NCI-H2081 treated with DMSO at 0.1 percent for 48 hours (cell line): ENCODE results near the gene HNRNPUL1.
A peak's percentile ranks its signal among the peaks of the same experiment; 100 is the strongest.
"Not testable (repeated sequence)": the region's sequence is repeated elsewhere in the genome, so short reads cannot be mapped to it uniquely, and the experiment has no call there.

Source experiments
- DNase-seq: peaks from one replicate; lab custom pipeline; 2025; lab: John Stamatoyannopoulos, UW

HNRNPUL1 gene

DNA sequence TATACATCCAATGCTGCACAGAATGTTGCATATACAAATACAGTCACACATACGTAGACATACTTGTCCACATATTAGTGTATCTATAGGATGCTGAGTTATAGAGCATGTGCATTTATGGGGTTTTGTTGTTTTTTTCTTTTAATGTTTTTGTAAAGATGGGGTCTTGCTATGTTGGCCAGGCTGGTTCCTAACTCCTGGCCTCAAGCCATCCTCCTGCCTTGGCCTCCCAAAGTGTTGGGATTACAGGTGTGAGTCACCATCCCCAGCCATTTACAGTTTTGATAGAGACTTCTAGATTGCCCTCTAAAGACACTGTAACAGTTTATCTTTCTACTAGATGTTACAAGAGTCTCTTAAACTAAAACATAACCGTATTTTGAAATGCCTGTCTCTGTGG is 14.3 kb downstream of the HNRNPUL1 start:
- DNase-seq: no peak

DNA sequence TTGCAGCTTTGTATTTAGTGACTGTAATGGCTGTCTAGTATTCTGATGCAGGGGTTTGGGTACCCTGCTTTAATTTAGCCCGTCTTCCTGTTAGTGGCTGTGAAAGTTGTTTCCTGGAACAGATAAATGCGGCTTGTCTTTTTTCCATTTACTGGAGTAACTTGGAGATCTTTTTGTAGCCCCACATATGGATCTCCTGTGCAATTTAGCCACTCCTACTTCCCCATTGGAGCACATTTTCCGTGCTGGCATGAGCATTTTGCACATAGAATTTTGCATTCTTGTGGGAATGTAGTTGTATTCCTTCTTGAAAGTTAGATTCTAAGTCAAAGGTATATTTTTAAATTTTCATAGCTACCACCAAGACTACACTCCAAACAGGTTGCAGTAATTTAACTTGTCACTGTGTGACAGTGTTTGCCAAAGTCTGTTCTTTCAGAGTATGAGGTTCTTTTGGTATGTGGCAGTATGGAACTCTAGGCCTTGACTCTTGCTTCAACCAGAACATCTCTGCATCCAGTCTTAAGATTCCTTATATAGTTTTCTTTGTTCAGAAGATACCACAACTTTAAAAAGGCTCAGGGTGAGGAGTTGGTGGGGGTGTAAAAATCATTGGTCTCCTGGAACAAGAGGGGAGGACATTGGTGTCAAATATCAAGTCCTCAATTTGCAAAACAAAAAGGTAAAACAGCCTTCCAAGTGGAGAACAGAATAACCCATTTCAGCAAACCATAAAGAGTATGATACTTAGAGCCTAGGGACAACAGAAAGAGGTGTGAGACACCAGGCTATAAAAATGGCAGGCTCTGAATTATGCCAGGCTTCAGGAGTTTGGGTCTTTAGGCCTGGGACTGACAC is 24.7 kb downstream of the HNRNPUL1 start:
- DNase-seq: no peak

DNA sequence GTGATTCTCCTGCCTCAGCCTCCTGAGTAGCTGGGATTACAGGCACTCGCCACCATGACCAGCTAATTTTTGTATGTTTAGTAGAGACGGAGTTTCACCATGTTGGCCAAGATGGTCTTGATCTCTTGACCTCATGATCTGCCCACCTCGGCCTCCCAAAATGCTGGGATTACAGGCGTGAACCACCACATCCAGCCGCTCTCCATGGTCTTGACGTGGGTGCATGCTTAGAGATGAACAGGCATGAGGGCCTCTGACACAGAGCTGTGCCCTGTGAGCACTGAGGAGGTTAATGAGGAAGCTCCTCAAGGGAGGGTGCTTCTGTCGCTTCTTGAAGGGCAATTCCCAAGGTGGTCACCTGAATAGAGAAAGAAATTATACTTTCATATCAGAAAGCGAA is 25.6 kb downstream of the HNRNPUL1 start:
- DNase-seq: not testable (repeated sequence)

DNA sequence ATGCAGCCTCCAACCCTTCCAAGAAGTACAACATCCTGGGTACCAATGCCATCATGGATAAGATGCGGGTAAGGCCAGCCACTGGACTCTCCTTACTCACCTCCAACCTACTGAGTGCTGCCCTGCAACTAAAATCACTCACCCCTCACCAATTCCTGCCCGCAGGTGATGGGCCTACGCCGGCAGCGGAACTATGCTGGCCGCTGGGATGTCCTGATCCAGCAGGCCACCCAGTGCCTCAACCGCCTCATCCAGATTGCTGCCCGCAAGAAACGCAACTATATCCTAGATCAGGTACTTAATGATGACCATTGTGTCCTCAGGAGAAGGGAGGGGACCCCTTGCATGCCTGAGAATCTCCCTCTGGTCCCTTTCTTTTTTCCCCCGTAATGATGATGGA is 30.2 kb downstream of the HNRNPUL1 start:
- no peak for DNase-seq

DNA sequence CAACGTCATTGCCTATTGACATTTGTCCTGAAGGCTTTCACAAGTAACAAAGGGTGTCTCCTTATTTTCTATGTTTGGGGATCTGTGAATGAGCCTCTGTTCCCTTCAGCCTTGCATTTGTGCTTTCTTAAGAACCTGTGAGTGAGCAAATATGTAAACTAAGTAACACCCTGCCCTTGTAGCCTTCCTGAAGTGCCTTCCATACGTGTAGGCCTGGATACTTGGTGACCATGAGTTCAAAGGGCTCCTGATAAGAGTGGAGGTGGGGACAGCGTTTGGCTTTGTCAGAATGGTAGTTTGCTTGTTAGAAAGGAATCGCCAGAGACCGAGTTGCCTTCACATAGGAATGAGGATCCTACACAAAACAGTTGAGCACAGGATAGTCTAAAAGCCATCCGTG is 31.3 kb downstream of the HNRNPUL1 start:
- no peak for DNase-seq

DNA sequence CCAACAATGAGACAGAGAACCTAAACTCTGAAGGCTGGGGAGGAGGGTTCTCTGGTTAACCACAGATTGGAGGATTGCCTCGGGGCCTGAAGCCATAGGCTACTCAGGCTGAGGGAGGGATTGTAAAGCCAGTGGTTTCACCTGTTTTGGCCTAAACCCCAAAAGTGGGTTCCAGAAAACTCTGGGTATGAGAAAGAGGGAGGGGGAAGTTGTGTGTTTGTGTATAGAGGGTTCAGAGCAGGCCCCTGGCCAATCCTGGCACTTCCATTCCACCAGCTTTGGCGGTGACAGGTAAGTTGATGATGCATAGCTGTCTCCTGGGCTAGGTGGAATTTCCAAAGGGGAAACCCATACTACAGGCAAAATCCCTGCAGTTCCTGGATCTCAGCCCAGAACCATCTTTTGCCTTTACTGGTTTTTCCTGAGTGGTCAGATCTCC is 32.3 kb downstream of the HNRNPUL1 start:
- DNase-seq: no peak

DNA sequence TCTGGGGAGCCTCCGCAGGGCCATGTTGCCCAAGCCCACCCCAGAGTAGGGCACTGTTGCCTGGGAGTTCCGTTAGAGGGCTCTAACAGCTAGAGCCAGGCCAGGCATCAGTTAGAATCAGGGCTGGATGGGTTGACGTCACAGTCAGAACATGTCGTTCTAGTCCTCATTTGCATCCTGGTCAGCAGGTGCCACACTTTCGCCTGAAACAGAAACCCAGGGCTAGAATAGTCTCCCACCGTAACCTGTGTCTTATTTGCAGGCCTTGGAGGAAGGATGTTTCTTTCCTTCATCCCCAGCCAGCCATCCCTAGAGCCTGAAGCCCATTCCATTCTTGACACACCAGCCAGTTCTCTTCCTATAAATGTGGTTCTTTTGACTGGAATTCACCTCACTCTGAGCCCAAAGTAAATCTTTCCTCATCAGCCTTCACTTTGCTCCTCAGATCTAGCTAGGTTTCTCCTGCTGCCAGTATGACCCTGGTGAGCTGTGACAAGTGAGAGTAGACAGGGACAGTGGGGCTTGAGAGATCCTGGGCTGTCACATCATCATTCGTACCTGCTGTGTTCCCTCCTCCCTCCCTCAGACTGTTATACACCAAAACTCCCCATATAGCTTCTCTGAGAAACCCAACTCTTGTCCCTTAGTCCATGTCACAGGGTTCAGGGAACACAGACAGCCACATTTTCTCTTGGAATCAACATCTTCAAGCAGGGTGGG is 33.6 kb downstream of the HNRNPUL1 start:
- DNase-seq: no peak

DNA sequence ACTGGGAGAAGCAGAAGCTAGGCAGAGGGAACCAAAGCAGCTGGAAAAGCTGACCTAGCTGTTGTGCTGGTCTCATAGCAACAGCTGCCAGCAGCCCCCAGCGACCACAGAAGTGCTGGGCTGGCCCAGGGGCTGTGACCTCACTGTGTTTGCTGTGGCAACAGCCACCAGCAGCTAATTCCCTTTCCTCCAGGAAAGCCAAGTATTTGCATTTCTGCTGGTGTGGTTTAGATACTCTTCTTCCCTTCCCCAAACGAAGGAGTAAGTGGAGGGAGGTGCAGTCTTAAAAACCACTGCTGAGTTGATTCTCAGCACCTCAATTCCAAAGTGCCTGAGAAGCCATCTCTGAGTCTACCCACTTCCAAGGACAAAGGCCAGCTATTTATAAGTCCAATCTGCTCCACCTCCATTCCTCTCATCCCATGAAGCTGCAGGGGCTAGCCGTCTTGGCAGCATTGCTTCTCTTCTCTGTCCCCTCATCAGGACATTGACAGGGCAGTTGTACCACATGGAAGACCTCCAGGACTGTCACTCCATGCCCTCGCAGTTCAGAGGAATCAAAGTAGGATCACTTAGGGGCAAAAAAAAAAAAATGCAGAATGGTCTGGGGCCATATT is 34.3 kb downstream of the HNRNPUL1 start:
- no peak for DNase-seq

DNA sequence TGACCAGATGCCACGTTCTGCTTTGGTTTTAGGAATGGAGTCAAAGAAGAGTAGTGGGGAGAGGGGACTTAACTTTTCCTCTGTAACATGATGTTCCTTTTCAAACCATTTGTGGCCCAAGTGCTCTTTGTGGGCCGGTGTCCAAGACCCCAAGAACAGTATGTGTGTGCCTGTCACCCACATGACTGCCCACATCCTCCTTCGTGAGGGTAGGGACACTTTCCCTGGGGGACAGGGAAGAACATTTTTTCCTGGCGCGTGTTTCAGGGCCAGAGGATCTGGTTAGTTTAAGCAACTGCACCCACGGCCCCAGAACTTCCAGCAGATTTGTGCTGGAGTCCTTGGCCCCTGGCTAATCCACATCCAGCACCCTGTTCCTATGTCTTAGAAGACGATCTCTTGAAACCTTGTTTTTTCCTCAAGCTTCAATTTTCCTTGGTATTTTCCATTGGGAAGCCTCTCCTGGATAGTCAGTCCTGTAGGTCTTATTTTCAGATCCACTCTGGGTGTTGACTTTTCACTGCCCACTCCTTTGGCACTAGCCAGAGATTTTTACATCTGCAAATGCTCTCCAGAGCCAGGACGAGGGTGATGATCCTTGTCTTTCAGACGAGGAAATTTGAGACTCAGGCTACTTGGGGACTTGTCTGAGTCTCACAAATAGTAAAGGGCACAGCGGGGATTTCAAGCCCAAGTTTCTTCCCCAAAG is 35.0 kb downstream of the HNRNPUL1 start:
- DNase-seq: no peak

DNA sequence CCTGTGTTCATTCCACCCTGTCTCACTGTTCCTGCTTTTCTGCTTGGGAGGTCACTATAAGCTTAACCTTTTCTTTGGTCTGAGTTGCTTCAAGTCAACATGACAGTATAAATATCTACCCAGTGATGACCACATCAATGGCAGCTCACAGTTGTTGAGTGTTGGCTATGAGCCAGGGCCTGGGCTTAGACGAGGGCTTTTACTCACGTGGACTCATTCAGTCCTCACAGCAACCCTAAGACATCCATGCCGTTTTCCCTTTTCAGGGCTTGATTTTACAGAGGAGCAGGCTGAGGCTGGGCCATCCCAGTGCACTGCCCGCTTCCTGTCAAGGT is 35.5 kb downstream of the HNRNPUL1 start:
- DNase-seq: no peak

DNA sequence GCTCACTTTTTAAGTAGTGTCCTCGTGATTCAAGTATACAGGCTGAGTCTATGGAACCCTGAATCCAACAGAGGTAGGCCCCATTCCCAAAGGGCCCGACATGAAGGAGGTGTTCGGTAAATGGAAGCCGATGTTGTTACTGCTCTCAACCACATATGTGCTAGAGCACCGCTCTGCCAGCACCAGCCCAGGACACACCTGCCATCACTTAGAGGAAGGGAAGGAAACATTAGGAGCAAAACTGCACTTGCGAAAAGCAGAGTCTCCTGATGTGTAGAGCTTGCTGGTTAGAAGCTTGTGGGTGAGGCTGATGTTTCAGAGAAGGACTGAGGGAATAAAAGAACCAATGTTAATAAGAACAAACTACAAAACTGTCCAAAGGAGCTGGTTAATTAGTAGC is 36.4 kb downstream of the HNRNPUL1 start:
- DNase-seq: no peak

DNA sequence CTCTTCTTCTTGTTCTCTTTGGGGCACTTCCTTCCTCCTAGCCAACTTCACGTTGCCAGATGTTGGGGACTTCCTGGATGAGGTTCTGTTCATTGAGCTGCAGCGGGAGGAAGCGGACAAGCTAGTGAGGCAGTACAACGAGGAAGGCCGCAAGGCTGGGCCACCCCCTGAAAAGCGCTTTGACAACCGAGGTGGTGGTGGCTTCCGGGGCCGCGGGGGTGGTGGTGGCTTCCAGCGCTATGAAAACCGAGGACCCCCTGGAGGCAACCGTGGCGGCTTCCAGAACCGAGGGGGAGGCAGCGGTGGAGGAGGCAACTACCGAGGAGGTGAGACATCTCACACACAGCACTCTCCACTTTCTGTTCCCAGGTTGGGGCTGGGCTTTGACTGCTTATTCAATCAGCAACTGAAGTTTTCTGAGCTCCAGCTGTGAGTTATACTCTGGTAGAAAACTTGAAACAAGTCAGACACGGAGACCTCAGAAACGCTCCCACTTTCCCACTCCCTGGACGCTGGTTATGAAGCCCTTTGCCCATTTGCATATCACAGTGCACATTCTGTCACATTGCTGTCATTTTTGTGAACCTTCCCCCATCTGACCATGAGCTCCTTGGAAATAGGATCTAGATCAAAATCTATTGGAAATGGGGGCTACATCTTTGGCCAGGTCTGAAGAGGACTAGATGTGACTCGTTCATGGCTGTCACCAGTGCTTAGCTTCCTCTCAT is 38.6 kb downstream of the HNRNPUL1 start:
- DNase-seq: no peak

DNA sequence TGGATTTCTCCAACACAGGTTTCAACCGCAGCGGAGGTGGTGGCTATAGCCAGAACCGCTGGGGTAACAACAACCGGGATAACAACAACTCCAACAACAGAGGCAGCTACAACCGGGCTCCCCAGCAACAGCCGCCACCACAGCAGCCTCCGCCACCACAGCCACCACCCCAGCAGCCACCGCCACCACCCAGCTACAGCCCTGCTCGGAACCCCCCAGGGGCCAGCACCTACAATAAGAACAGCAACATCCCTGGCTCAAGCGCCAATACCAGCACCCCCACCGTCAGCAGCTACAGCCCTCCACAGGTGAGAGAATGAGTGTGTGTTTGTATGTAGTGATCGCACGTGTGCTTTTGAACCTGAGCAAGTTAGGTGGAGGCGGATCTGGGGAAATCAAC is 39.8 kb downstream of the HNRNPUL1 start:
- no peak for DNase-seq

DNA sequence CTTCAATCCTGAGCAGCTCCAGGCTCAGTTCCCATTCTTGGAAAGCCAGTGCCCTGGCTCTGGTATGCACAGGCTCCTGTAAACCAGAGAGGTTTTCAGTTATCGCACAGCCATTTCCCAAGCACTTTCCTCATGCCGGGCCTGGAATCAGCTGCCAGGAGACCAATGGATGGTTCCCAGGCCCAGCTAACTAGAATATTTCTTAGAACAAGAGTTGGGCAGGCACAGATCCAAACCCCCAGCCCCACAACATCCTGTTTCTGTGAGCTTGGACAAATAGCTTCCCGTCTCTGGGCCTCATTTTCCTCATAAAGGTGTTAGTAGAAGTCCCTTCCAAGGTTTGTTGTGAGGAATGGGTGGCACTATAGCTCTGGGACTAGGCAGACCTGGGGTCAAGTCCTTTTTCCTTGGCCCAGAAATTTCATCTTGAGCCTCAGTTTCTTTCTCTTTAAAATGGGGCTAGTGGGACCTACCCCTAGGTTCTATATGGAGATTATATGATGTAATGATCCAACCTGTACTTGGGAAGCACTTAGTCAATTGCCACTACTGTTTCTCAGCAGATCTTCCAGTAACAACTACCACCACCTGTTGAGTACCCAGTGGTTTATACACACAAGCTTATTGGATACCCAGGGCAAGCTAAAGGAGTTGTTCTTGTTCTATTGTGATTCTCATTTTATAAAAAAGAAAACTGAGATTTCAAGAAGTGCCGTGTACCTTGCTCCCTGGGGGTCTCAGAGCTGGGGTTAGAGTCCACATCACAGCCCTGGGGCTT is 40.7 kb downstream of the HNRNPUL1 start:
- no peak for DNase-seq

DNA sequence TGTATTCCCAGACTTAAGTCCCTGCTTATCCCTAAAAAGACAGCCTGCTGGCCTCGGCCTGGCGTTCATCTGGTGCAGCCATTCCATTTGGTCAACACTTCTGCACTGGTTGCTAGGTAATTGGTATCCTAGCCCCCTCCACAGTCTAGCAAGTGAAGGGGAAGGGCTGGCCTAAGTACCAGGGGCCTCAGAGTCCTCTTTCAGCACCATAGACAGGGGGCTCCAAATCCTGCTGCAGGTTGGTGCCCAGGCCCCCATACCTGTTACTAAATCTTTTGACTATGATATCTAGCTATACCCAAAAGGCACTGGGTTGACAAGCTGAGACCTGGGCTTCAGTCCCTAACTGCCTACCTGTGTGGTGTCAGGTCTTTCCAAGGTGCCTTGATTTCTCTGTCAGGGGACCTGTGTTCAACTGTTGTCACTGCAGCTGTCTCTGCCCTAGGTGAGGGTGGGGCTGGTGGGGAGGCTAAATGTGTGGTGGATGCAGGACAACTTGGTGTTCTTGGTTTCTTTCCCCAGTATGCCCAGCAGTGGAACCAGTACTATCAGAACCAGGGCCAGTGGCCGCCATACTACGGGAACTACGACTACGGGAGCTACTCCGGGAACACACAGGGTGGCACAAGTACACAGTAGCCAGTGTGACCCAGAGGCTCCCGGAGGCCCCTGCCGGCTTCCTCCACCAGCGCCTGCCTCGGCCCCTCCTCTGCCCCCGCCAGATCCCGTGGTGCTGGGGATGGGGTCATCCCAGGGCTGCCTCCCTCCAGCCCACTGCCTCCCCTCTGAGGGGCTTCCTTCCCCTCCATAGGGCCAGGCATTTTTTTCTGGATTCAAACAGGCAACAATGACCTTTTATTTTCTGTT is 42.0 kb downstream of the HNRNPUL1 start:
- DNase-seq: no peak

DNA sequence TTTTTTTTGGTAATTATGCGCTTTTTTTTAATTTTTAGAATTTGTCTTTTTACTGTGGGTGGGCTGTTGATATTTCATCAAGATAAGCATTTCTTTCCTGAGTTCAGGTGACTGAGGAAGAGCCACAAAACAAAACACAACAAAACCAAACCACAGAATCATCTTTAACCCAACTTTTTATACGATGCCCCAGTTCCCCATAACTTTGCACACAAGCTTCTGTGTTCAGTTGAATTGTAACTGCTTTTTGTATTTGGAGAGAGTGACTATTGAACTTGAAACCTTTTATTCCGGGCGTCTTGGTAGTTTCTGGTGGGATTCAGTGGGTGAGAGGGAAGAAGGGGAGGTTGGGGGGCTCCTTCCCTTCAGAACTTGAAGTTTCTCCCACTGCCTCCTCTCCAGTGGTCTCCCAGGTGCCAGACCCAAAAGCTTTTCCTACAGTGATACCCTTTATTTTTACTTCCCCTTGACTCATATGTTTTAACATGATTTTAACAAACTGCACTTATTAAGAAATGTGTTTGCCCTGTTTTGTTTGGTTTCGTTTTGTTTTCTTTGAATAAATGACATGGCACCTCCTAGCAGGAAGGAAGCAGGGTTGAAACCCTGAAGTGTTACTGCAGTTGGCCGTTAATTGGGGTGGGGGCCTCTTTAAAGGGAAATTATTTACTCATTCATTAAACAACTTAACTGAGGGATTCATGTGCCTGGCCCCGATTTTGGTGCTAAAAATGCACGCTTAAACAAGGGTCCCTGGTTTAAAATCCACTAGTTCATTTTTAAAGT is 43.1 kb downstream of the HNRNPUL1 start:
- DNase-seq: no peak

DNA sequence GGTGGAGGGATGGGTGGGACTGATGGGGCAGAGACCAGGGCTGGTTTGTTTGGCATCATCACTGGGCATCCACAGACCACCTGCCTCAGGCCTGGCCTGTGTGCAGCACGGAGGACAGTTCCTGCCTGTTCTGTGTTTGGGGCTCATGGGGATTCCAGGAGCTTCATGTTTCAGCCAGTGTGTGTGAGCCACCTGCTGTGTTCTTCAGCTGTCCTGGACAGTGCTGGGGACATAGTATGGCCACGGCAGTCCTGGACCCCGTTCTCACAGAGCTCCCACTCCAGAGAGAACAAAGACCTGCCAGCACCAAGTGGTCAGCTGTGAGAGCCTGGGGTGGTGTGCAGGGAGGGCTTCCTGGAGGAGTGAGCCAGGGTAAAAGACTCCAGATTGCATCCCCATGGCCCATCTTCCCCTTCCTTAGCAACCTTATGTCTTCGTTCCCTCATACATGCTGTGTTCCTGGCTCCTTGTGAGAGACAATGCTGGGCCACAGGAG is 43.8 kb downstream of the HNRNPUL1 start:
- DNase-seq: no peak

DNA sequence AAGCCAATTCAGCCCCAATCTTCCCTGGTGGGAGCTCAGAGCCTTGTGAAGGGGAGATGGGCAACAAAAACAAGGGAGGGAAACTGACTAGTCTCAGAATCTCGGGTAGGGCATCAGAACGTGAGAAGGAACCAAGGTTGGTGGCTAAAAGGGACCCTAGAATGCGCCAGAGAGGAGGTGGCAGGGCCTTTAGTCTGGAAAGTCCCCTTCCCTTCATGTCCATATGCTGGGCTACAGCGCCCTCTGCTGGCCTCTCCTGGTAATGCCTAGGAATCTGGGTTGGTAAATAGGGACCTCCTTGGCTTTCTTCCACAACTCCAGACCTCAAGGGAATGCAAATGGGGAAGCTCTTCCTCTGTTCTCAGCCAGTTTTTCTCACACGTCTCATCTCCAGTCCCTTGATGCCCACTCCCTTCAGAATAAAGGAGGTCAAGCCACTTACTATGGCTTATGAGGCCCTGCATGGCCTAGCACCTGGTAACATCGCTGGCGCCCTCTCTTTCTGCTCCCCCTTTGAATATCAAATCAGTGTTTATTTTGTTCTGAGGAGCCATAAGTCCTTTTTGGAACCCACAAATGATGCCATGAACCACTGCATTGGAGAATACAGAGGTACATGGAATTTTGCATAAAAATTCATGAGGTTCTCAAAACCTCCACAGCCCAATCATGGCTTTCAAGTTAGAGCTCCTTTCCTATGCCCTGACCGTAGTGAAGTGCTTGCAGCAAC is 44.4 kb downstream of the HNRNPUL1 start:
- DNase-seq: peak; percentile 45
